Right lobe of liver (tissue), 6 donors: ENCODE data around the gene PIGT. TPM values are rescaled to one million over a fixed set of nuclear protein-coding genes. Genes with fewer than 3 reads are reported as not detected.

ENCODE experiments used
- ATAC-seq, 4 donors: fragments of 200-7000 bp; cut with Tn5 transposase; one replicate each; pipeline ENCODE4 v1.9.1; 2020; ENCODE audit warnings: mild to moderate bottlenecking in 4 of 4, moderate library complexity in 4 of 4
- DNase-seq, 3 donors: peaks; one replicate each; pipeline ENCODE4 v3.0.0-alpha.2; 2020
- H3K27ac ChIP-seq, 3 donors: fragments of 200-600 bp; one replicate each; pipeline ENCODE4 v1.8.0; 2022
- H3K27me3 ChIP-seq, 2 donors: fragments of 200-600 bp; one replicate each; pipeline ENCODE4 v1.8.0; 2022
- H3K36me3 ChIP-seq, 4 donors: fragments of 200-600 bp; sonication (generic) in 1 of 4; one replicate each; pipeline versions ENCODE4 v1.5.1 to v1.8.0; 2017 to 2022; ENCODE audit warnings: control low read depth in 1 of 4
- H3K4me1 ChIP-seq, 4 donors: fragments of 200-600 bp; sonication (generic) in 1 of 4; one replicate each; pipeline versions ENCODE4 v1.5.1 to v1.8.0; 2017 to 2022; ENCODE audit warnings: control low read depth in 1 of 4
- H3K4me3 ChIP-seq, 3 donors: fragments of 200-600 bp; one replicate each; pipeline ENCODE4 v1.8.0; 2022
- H3K9me3 ChIP-seq, 4 donors: fragments of 200-600 bp; sonication (generic) in 1 of 4; one replicate each; pipeline versions ENCODE4 v1.5.1 to v1.8.0; 2017 to 2022; ENCODE audit warnings: control low read depth in 1 of 4
- CTCF ChIP-seq, 4 donors: fragments of 200-600 bp in 3 of 4; fragments of 450-650 bp in 1 of 4; IDR thresholded peaks; one replicate each; pipeline versions ENCODE4 v1.5.1 to v1.8.0; 2016 to 2022; ENCODE audit warnings: antibody characterized with exemption in 4 of 4, mild to moderate bottlenecking in 2 of 4
- POLR2A ChIP-seq: fragments of 450-650 bp; IDR thresholded peaks from one replicate; pipeline ENCODE4 v1.6.1; 2017; ENCODE audit warnings: antibody characterized with exemption, mild to moderate bottlenecking
- WGBS: methylation state at CpG from one replicate; pipeline ENCODE4 v1.1.6; 2018; ENCODE audit warnings: low coverage, low lambda C conversion rate; ENCODE audit not compliant: insufficient coverage; ENCODE audit errors: missing lambda C conversion rate; 5-methylcytosine and 5-hydroxymethylcytosine counted together
- intact Hi-C, 2 donors: fragments of 100-400 bp; cut with DNase I; formaldehyde crosslinking; loops; one replicate each; pipeline versions ENCODE4 v1.11.2 to v1.14.1; 2022
- total RNA-seq, 6 experiments: library from RNA; depleted of rRNA in 2 of 6; stranded (reverse); fragments of >200 nt in 2 of 6; fragmentation: NEBNext Ultra II Directional in 3 of 6; extraction: Animal tissue kit (Norgen Biotek cat#: 25700) in 3 of 6; gene quantifications; one replicate each; pipeline versions ENCODE4 v1.1.0 to v1.2.4, GENCODE V29; 2016 to 2023
- donor health status: DM: no; HTN: yes; CAD: no.
- donor health status: DM: no; HTN: no; CAD: no.
- donor health status: DM: no; HTN: no; CAD: no.
- donor health status: DM: no; HTN: yes; CAD: no.
- donor health status: DM: no; HTN: yes; CAD: no.

The PIGT gene
- total RNA-seq, 6 experiments from 2014 or later, result 35.7 to 58.4 (median 40.5) TPM

GRCh38 chr20:45449528-45449927 lies 33.6 kb downstream of the PIGT start:
- Histone ChIP-seq H3K27me3 (no peaks in the 10 kb centered on the region), H3K27ac (no peak overlapping the region), H3K4me3 (no peak overlapping the region), H3K4me1 (no peaks in the 10 kb centered on the region), H3K36me3 (no peaks in the 10 kb centered on the region), H3K9me3 (no peaks in the 10 kb centered on the region)
- ATAC-seq (no peak), DNase-seq (no peak)
- no peak for TF ChIP-seq POLR2A
- TF ChIP-seq CTCF (IDR thresholded peaks at IDR 0.05), result no peak
- intact Hi-C loops, result loop anchor here in 1 of 2 donors (10.0 kb wide), 1 partner anchor 75 kb away; the partner anchor contains the start of gene TP53TG5
- 90% methylated on average over 3 of the region's 3 CpGs for WGBS

GRCh38 chr20:45450097-45450818 lies 34.3 kb downstream of the PIGT start:
- ATAC-seq (peak; percentile 57 to 82 (median 72)), DNase-seq (no peak)
- TF ChIP-seq POLR2A, result no peak
- peak; percentile 62 to 67 (median 62) for TF ChIP-seq CTCF (IDR thresholded peaks at IDR 0.05)
- H3K36me3 ChIP-seq, result no peaks in the 10 kb centered on the region
- H3K9me3 ChIP-seq, result no peaks in the 10 kb centered on the region
- H3K4me1 ChIP-seq, result no peaks in the 10 kb centered on the region
- no peak overlapping the region for H3K27ac ChIP-seq
- intact Hi-C loops, result no loop called here
- 58% methylated on average over 4 of the region's 5 CpGs for WGBS
- no peak overlapping the region for H3K4me3 ChIP-seq
- no peaks in the 10 kb centered on the region for H3K27me3 ChIP-seq

- intact Hi-C loops, result no loop called here
- no peak overlapping the region for H3K4me3 ChIP-seq
- no peaks in the 10 kb centered on the region for H3K27me3 ChIP-seq
- DNase-seq (no peak), ATAC-seq (no peak)
- TF ChIP-seq POLR2A, result no peak
- TF ChIP-seq CTCF (IDR thresholded peaks at IDR 0.05), result no peak
- WGBS, result 69% methylated on average over 4 of the region's 4 CpGs
- H3K9me3 ChIP-seq, result no peaks in the 10 kb centered on the region
- H3K4me1 ChIP-seq, result no peaks in the 10 kb centered on the region
- H3K27ac ChIP-seq, result no peak overlapping the region
- no peaks in the 10 kb centered on the region for H3K36me3 ChIP-seq
These were observed 36.3 kb downstream of the PIGT start for GRCh38 chr20:45452238-45452637.

GRCh38 chr20:45452772-45453691 lies 37.1 kb downstream of the PIGT start:
- Histone ChIP-seq H3K36me3 (no peaks in the 10 kb centered on the region), H3K27ac (no peak overlapping the region), H3K9me3 (no peaks in the 10 kb centered on the region), H3K4me1 (no peaks in the 10 kb centered on the region), H3K27me3 (no peaks in the 10 kb centered on the region), H3K4me3 (no peak overlapping the region)
- intact Hi-C loops, result no loop called here
- ATAC-seq, result no peak
- DNase-seq, result no peak
- 47% methylated on average over 2 of the region's 4 CpGs for WGBS
- TF ChIP-seq CTCF (IDR thresholded peaks at IDR 0.05) (no peak), POLR2A (no peak)
